ENCODE results near the gene RFX2.
A peak's percentile ranks its signal among the peaks of the same experiment; 100 is the strongest.
"Not testable (repeated sequence)": the region's sequence is repeated elsewhere in the genome, so short reads cannot be mapped to it uniquely, and the experiment has no call there.

Gene RFX2

DNA sequence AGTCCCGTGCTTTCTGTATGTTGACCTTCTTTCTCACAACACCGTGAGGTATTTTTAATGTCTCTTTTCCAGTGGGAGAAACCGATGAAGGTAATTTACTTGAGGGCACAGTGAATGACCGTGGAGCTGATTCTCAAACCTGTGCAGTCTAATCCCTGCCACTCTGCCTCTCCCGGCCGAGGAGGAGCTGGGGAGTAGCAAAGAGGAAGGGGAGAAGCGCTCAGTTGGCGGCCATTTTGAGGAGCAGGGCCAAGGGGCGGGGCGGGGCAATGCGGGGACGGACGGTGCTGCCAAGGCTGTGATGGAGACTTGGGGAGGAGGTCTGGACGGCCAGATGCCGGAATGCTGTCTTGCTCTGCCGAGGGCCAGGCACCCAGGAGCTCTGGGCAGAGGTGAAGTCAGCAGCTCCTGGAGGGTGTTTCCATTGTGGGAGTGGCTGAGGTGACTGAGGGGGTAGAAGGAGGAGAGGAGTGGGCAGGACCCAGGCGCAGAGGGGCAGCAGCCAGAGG is 120.0 kb downstream of the RFX2 start:
- no peak for DNase-seq (ENCODE audit: low read depth, low spot score)

DNA sequence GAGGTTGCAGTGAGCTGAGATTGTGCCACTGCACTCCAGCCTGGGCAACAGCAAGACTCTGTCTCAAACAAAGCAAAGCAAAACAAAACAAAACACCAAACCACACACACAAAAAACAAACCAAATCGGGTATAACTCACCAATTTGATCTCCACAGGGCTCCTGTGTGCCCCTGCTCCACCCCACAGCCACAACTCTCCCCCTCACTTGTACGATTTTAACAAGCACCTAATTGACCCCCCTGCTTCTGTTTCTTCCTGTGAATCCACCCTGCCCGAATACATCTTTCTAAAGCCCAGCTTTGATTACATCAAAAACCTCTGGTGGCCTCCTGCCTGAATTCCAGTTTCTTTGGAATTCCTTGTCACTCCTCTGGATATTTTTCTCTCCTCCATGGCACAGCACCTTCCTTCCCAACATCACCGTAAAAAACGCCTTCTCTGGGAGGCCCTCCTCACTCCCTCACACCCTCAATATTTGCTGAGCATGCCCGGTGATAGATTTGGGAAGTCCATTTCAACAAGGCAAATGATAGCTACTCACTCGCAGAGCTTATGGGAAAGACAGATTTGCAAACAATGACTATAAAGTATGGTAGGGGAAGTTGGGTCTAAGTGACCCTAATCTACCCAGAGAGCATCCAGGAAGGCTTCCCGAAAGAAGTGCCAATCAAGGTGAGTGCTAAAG is 120.8 kb downstream of the RFX2 start:
- DNase-seq (ENCODE audit: low read depth, low spot score): no peak

DNA sequence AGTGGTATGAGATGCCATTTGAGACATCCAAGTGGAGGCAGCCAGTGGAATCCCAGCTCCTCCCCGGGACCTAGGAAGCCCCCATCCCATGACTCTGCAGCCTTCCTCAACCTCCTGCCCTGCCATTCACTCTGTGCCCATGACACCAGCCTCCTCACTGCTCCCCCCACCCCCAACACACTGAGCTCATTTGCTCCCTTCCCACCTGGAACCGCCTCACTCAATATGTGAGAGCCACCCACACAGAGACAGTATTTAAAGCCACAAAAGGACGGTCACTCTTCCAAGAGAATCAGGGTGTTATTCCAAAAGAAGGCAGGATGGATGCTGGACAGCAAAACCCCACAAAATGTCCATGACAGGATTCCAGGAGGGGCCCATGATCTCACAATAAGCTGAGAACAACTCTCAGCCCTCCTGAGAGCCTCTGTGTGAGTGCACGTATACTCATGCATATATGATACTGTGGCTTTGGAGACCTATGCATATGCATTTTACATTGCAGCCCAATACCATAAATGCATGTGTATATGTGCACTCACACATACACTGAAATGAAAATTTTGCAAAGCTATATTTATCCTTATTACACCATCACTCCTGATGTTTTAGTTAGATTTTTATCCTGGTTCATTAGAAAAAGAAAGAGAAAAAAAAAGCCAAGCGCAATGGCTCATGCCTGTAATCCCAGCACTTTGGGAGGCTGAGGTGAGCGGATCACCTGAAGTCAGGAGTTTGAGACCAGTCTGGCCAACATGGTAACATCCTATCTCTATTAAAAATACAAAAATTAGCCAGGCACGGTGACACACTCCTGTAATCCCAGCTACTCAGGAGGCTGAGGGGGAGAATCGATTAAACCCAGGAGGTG is 121.5 kb downstream of the RFX2 start:
- no peak for DNase-seq (ENCODE audit: low read depth, low spot score)

DNA sequence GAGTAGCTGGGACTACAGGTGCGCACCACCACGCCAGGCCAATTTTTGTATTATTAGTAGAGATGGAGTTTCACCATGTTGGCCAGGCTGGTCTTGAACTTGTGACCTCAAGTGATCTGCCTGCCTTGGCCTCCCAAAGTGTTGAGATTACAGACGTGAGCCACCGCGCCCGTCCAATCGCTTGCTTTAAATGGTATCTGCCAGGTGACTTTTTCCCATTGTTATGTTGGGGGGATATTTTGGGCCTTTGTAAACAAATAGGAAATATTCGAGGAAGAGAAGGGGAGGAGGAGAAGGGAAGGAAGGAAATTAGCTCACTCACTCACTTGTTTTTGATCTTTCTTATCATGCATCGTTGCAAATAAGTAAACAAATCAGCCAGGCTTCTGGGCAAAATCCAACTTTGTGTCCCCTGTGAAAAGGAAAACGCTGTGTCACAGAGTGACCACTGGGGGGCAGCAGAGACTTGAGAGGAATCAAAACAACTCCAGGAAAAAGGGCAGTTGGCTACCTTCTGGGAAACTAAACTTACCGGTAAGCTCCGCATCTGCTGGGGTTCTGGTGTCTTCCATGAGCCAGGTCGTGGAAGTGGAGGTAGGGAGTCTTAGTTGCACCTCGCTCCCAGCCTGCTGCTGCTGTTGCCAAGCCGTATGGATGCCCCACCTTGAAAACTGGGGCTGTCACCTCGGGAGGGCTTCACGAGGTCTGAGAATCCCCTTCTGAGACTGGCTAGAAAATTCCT is 123.1 kb downstream of the RFX2 start:
- peak; percentile 57 for DNase-seq (ENCODE audit: low read depth, low spot score)

DNA sequence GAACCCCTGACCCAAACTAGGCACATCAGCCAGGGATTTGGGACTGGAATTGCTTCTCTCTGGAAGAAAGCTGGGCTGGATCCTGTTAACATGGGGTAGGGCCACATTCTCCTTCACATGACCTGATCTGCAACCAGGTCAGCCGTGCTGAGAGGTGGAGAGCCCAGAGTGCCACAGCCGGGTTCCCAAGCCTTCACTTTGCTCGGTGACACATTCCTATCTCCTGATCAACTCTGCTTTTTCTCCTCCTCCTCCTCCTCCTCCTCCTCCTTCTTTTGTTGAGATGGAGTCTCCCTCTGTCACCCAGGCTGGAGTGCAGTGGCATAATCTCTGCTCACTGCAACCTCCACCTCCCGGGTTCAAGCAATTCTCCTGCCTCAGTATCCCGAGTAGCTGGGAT is 124.5 kb downstream of the RFX2 start:
- DNase-seq (ENCODE audit: low read depth, low spot score): not testable (repeated sequence)

DNA sequence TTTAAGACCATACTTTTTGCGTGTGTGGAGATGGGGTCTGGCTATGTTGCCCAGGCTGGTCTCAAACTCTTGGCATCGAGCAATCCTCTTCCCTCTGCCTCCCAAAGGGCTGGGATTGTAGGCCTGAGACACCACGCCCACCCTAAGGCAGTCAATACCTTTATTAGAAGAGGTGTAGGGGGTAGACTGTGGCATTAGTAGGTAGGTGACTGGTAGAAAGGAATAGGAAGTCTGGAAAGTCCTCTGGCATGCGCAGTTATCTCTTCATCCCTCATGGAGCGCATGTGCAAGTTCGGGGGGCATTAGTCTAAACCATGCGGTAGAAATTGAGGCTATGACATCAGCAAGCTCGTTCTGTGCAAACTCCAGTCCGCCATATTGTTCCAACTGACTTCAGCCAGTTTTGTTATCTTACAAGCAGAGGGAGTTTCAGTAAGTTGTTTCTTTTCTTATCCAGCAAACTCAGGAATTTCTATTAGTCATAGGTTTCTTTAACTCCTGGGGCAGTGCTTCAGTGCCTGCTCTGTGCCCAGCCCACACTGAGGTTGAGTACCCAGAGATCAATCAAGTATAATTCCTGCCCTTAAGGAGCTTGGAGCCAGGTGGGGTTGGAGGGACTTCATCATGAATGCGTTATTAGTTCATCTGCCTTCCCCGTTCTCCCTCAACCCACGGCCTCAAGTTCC is 125.1 kb downstream of the RFX2 start:
- DNase-seq (ENCODE audit: low read depth, low spot score): no peak

DNA sequence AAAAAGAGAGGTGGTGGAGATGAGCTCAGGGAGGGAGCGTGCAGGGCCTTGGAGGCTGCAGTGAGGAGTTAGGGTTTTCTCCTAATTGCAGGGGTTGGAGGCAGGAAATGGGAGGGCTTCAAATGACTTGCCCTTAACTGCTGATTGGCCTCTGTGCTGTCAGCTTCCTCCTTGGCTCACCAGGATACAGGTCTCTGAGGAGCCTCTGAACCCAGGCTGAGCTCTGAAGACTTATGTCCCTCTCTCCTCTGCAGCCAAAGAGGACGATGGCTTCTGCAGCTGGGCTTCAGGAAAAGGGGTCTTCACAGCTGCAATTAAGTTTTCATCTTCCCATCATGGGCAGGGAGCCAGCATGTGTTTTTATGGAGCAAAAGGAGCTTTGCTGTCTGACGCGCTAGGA is 125.7 kb downstream of the RFX2 start:
- DNase-seq (ENCODE audit: low read depth, low spot score): no peak

DNA sequence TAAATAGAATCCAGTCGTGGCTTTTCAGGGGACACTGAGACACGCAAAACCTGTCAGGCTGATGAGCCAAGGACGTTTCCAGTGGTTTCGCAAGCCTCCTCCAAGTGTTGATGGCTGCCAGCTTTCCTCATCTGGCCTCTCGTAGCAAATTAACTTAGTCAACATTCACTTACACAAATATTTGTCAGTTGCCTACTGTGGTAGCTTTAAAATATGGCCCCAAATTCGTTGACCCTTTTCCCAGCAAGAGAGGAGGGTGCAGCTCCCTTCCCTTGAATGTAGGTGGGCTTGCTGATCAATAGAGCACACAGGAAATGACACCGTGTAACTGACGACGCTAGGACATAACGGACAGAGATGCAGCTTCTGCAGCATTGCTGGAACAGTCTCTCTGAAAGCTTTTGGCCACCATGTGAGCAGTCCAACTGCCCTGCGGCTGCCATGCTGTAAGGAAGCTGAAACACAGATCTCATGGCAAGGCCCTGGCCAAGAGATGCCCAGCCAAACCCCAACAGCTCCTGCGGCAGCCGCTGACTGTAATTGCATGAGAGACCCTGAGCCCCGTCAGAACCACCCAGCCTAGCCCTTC is 126.8 kb downstream of the RFX2 start:
- no peak for DNase-seq (ENCODE audit: low read depth, low spot score)

DNA sequence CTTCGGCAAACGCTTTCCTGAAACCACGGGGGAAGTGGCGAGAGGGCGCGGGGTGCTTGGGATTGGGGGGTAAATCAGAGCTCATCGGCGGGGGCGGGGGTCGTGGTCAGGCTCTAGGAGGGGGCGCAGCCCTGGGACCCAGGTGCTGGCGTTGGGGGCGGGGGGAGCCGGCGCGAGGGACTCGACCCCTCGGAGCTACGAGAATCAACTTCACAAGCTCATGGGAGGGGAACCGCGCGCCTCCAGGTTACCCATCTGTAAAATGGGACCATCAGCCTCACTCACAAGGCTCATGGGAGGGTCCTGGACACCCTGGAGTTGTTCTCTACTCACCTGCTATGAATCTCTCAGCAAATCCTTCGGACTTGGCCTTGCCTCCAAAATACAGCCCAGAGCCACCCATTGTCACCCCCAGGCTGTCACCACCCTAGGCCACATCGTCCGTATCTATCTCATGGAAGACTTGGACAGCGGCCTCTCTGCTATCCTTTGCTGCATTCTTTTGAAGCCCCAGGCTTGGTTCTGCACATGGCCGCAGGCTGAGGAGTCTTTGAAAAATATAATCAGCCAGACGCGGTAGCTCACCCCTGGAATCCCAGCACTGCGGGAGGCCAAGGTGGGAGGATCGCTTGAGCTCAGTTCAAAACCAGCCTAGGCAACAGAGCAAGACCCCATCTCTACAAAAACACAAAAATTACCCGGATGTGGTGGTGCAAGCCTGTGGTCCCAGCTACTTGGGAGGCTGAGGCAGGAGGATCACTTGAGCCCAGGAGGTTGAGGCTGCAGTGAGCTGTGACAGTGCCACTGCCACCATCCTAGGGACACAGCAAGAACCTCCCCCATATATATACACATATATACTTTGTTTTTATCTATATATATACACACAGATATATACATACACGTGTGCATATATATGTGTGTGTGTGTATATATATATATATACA is 131.4 kb downstream of the RFX2 start:
- DNase-seq (ENCODE audit: low read depth, low spot score): no peak

DNA sequence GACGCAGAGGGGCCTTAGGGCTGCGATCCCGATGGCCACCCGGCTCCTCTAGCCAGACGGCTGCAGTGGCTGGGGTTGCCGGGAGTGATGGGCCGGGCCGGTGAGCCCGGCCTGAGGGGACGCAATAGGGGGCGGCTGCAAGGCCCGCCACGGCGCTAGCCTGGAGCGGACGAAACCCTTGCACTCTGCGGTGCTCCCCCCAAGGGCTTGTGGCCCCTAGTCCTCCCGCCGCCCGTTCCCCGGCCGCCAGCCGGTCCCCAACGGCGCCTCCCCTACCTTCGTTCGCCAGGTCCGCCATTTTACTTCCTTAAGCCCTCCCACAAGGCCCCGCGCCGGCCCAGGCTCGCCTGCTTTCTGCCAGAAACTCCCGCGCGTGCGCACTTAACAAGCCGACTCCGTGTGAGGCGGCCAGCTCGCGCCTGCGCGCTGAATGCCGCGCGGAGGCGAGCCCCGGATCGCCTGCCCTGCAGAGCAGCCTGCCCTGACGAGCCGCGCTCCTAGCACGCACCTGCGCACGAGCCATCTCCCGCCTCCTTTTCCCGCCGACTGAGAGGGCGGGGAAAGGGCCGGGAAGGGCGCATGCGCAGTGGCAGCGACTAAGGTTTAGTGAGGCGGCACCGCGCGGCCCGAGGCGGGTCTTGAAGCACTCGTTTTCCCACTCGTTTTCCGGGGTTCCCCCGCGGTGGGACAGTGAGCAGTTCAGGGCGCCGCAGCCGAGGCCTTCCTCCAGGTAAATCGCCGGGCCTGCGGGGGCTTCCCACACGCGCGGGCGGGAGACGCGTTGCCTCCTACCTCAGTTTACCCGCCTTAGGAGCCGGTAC is 132.3 kb downstream of the RFX2 start, which contains the start of gene RANBP3:
Gene RANBP3 (minus strand): TSS at position 356 of the 821 bp plus-strand sequence. CDS start 58 bp downstream, at position 298.
- peak; percentile 99 for DNase-seq (ENCODE audit: low read depth, low spot score)

DNA sequence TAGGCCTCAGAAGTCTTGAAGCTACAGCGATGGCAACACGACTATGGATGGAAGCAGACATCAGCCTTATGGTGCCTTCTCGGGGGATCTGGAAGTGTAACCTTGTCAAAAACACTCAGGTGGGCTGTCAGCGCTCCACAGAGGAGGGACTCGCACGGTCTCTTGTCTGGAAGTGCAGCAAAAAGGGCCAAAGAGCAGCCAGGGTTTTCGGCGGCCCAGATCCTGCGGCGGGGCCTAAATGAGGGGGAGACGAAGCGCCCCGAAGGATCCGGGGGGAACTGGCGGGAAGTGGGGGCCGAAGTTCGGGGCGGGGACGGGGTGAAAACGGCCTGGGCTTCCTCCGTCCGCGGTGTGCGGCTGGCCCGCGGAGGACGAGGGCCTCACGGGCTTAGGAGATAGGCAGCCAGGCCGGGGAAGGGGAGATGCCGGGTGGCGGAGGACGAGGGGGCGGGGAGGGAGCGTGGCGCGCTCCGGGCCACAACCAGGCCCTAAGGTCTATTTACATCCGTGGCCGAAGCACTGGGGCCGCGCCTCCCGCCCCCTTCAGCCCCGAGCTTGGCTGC is 133.0 kb downstream of the RFX2 start:
- DNase-seq (ENCODE audit: low read depth, low spot score): no peak

DNA sequence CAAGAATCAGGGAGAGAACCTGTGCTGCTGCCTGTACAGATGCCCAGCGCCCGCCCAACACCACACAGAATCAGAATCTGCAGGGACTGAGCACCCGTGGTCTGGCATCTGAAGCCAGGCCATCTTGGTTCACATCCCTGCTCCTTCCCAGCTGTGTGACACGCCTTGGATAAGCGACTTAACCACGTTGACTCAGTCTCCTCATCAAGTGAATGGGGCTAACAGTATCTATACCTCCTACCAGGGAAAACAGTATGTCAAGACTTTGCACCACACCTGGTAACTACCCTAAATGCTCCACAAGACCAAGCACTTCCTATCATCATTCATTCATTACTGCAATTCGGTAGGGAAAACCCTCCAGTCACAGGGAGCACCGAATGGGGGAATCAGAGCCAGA is 133.5 kb downstream of the RFX2 start:
- no peak for DNase-seq (ENCODE audit: low read depth, low spot score)

DNA sequence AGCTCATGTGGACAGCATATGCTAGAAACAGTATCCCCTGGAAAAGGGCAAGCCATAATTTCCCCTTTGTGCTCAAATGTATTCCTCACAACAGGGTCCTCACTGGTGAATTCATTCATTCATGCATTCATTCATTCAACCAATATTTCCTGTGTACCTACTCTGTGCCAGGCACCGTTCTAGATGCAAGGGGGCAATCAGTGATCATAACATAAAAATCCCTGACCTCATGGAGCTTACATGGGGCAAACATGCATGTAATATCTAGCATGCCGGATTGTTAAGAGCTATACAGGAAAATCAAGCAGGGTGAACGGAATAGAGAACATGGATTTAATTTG is 134.9 kb downstream of the RFX2 start:
- DNase-seq (ENCODE audit: low read depth, low spot score): no peak

DNA sequence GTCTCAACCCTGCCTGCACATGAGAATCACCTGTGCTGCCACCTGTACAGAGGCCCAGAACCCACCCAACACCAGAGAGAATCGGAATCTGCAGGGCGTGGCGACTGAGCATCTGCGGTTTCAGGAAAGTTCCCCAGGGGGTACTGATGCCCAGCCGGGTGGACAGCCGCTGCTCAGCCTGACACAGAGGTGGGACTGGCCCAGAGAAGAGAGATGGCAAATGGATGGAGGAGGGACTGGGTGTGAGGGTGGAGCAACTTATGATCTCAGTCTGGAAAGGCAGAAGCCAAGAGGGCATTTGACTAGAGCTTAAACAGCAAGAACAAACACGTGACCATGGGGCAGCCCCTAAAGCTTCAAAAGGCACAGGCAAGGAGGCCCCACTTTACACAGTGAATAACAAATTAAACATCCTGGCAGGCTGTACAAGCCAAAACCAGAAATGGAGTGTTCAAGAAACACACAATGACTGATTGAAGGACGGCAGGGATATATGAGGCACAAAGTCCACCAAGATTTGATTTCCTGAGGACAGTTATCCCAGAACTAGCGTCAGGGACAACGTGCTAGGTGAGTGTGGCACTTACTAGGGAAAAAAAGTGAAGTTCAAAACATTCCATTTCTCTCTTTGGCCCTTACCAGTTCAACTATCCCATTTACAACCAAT is 135.4 kb downstream of the RFX2 start:
- DNase-seq (ENCODE audit: low read depth, low spot score): no peak

DNA sequence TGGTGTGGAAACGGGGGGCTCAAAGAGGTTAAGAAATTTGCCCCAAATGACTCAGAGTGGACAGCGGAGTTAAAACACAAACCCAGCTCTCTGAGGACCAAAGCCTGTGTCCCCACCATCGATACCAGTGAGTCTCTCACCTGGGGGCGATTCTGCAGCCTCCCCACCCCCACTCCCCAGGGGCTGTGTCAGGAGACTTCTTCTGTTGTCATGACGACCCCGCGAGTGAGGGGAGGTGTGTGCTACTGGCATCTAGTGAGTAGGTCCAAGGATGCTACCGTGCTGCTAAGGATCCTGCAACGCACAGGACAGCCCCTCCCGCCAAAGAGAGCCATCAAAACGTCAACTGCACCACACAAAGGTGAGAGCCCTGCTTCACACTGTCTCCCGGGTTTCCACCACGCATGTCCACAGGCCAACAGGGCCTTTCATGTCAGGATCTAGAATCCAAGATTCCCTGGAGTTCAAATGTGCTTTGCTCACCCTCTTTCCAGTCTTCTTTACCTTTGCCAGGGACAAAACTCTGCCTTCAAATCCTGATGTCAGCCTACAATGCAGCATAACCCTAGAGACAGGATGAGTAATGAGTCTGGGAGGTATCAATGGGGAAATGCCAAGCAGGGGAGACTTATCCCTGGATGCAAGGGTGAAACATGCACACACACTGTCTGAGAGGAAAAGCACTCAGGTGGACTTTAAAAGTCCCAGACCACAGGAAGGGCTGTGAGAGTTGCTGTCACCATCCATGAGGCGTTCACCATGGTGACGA is 136.2 kb downstream of the RFX2 start:
- no peak for DNase-seq (ENCODE audit: low read depth, low spot score)

DNA sequence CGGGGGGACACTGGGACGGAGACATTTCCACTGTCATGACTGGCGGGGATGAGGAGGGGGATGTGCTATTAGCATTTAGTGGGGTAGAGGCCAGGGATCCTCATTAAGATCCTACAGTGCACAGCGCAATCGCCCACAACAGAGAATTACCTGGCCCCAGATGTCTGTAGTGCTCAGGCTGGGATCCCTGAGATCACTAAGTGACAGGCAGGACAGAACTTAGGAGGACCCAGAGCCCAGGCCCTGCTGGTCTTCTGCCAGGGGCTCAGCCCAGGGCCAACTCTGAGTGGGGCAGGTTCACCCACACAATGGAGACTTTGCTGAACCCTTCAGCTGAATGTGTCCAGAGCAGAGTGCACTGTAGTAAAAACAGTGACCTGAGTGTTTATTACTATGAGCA is 136.9 kb downstream of the RFX2 start:
- DNase-seq (ENCODE audit: low read depth, low spot score): no peak

DNA sequence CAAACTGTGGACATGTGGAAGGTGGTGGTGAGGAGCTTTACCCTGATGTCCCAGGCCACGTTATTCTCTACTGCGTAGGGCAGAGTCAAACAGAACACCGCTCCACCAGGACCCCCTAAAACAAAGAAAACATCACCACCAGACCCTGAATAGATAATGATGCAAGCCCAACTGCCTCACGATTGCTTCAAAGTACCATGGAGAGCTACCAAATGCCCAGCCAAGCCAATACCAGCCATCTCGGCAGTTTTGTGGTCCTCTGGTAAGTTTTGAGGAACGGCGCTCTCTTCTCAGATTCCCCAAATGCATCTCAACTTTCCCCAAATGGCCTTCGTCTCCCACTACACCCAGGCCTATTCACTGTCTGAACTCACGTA is 138.0 kb downstream of the RFX2 start:
- DNase-seq (ENCODE audit: low read depth, low spot score): no peak

All from smooth muscle cell of the brain vasculature (primary cell).